GM21390 (cell line): ENCODE measurements around the gene RHCG.

ENCODE experiments used
- ATAC-seq: cut with Tn5 transposase; IDR thresholded peaks from one replicate; pipeline ENCODE4 v1.9.1; 2021; ENCODE audit not compliant: unreplicated experiment

RHCG gene

DNA sequence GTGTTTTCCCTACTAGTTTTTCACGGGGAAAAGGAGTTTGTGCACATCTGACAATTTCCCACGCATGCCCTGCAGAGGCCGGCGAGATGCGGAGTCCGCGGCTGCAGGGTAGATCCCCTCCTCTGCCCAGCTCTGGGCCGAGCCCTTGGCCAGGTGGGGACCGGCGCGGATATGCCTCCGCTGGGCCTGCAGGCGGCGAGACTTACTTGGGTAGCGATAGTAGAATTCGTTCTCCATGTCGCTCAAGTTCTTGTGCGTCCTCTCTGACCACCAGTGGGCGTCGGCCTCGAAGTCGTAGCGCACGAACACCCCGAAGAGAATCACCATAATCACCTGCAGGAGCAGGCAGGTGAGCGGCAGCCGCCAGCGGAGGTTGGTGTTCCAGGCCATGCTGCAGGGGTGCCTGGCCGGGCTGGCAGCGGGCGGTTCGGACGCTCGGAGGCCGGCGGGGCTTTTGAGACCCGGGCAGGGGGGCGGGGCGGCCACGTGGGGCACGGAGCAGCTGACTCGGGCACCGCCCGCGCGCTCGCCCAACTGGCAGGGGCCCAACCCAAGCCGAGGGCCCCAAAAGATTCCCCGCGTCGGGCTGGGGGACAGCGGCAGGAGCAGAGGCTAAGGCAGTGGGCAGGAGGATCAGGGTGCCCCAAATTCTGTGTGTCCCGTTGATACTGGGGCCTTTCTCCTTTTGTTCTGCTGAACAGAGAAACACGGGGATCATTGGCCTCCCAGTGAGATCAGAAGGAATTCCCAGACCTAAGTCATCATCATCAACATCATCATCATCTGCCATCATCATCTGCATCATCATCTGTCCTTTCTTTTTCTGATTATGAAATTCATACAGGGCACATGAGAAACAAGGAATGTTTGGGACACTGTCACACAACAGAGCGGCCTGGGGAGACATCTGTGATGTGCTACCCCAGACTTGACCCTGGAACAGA is at the start of gene RHCG:
TSS of gene RHCG (minus strand) at position 429 of the 944 bp plus-strand sequence. CDS start at position 390, 39 bp downstream.
- no peak for ATAC-seq

DNA sequence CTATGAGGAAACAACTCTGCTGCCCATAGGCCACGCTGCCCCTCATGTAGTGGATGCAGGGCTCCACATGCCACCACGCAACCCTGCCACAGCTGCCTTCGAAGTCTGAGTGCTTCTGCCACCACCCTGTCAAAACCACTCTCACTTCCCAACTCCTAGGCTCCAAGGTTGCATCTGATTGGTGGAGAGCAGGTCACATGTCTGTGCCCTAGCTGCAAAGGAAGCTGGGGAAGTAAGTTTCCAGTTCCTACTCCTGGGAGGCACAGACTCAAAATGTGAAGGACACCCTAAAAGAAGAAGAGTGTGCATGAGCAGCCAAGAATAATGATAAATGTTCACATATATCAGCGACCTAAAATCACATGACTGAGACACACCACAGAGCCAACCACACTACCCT is 47.0 kb upstream of the RHCG start:
- ATAC-seq = no peak

GRCh38 chr15:89542369-89542768 is 46.0 kb upstream of the RHCG start:
- ATAC-seq = no peak

DNA sequence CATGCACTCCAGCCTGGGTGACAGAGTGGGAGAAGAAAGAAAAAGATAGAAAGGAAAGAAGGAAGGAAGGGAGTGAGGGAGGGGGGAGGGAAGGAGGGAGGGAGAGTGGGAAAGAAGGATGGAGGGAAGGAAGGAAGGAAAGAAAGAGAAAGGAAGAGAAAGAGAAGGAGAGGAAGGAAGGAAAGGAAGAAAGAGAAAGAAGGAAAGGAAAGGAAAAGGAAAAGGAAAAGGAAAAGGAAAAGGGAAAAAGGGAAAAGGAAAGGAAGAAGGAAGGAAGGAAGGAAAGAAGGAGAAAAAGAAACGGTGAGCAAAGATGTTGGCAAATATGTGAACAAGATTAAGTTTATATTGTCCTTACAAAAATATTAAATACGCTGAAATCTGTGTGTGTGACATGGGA is 42.6 kb upstream of the RHCG start:
- no peak for ATAC-seq

DNA sequence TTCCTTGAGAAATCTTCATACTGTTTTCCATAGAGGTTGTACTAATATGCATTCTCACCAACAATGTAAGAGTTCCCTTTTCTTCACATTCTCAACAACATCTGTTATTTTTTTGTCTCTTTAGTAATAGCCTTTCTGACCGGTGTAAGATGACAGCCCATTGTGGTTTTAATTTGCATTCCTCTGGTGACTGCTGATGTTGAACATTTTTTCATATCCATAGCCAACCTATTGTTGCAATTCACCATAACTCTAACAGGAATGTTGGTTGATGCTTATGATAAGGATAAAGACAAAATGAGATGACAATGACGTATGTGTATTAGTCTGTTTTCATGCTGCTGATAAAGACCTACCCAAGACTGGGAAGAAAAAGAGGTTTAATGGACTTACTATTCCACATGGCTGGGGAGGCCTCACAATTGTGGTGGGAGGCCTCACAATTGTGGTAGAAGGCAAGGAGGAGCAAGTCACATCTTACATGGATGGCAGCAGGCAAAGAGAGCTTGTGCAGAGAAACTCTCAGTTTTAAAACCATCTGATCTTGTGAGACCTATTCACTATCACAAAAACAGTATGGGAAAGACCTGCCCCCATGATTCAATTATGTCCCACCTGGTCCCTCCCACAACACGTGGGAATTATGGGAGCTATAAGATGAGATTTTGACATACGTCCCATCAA is 37.6 kb upstream of the RHCG start:
- ATAC-seq = no peak

GRCh38 chr15:89531796-89532537 is 35.6 kb upstream of the RHCG start:
- ATAC-seq = no peak

- ATAC-seq = no peak
Measured at GRCh38 chr15:89530976-89531375, 34.6 kb upstream of the RHCG start.

DNA sequence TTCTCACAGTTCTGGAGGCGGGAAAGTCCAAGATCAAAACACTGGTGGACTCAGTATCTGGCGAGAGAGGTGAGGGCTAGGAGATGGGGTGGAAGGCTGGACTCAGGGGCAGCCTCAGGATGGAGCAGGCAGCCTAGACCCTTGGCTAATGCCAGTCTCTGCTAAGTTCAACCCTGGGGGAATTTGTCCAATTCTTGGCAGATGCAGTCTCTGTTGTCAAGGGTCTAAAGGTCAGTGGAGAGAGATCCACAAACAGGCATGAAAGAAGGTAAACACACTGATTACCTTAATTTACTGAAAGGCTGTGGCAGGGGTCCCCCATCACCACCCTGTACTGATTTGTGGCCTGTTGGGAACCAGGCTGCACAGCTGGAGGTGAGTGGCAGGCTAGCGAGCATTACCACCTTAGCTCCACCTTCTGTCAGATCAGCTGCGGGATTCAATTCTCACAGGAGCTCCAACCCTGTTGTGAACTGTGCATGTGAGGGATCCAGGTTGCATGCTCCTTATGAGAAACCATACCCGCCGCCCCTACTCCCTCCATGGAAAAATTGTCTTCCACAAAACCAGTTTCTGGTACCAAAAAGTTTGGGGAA is 32.5 kb upstream of the RHCG start:
- no peak for ATAC-seq

- ATAC-seq = no peak
Measured at GRCh38 chr15:89526601-89527441, 30.4 kb upstream of the RHCG start.

DNA sequence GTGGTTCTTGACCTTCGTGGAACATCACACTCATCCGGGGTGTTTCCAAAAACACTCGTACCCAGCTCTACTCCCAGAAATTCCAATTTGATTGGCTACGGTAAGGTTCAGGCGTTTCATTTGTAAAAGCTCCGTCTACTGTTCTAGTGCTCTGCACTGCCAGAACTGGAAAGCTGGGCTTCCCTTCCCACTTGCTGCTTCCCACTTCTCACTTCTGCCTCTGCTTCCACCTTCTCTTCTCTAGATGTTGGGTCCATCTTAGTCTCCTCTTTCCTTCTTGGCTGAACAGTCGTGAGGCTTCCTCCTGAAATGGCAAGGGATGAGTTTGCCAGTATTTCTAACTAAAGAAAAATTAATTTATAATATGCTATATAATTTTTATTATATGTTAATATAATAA is 29.8 kb upstream of the RHCG start:
- ATAC-seq = no peak

DNA sequence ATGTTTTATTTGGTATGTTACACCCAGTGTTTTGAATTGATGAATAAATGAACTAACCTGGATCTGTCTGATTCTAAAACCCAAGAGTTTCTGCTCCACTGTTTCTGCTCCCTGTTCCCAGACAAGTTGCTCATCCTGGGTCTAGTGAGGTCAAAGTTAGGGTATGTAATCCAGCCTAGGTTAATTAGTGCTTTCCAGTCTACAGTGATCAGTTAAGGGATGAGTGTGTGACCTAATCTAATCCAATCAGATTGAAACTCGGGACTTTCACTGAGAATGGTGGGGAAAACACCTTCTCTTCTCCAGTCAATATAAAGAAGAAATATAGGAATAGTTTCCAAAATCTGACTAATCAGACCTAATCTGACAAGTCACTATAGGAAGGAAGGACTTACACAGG is 27.8 kb upstream of the RHCG start:
- no peak for ATAC-seq

DNA sequence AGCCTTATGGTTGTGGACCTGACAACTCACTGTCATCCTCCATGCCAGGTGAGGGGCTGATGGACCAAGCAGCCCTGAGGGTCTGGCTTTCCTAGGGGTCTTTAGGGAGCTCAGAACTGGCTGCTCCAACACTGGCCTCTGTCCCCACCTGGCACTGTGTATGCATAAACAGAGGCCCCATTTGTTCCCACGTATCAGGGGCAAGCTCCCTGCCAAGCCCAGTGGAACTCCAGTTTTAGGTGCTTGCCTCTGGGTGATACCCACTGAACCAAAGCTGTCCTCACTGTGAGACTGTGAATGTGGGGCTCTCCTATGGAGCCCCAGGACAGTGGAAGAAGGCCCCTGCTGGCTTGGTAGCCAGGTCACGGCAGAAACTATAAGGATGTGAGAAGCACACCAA is 26.7 kb upstream of the RHCG start:
- ATAC-seq = no peak

GRCh38 chr15:89521605-89522004 is 25.2 kb upstream of the RHCG start:
- ATAC-seq = no peak

- ATAC-seq = no peak
Measured at GRCh38 chr15:89515477-89515876, 19.1 kb upstream of the RHCG start.

DNA sequence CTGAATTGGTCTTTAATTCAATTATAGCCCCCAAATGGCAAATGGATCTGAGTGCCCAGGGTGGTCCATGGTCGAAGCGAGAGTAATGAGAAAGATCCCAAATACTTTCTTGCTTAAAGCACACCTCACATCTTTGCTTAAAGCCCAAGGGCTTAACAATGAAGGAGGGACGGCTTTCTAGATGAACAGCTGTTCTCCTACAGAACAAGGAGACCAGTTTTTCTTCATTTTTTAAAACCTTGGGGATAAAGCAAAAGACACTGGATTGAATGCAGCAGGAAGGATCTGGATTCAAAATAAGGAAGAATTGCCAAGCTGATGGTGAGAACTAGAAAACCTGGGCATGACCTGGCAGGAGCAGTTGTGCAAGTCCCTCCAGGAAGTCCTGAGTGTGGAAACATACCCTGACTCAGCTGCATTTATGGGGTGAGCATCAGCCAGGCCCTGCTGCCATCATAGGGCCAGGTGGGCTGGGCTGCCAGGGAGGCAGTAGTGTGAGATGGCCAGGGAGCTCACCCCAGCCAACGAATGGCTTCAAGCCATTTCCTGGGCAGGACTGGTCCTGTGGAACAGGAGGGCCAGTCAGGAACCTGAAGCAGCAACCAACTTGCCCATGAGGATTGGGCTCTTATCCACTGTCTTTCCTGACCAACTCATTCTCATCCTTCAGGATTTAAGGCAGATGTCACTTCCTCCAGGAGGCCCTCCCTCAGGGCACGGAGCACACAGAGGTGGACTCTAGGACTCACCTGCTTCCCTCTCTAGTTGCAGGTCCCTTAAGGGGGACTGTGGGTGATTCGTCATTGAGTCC is 18.4 kb upstream of the RHCG start:
- ATAC-seq = no peak

GRCh38 chr15:89514186-89514585 is 17.8 kb upstream of the RHCG start:
- ATAC-seq = no peak

DNA sequence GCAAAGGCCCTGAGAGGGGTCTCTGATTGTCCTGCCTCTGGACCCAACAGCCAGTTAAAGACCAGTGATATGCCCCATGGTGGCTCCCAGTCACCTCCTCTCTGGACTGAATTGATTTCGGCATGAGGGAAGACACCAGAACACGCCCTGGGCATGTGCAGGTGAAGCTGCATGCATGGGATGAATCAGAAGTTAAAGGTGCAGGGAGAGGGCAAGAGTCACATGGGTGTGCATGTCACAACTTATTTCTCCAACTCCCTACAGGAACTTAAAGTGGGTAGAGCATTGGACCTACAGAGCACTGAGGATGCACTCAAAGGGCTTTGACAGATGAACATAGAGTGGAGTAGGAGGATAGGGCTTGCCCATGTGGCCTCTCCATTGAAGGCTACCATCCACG is 16.9 kb upstream of the RHCG start:
- no peak for ATAC-seq

DNA sequence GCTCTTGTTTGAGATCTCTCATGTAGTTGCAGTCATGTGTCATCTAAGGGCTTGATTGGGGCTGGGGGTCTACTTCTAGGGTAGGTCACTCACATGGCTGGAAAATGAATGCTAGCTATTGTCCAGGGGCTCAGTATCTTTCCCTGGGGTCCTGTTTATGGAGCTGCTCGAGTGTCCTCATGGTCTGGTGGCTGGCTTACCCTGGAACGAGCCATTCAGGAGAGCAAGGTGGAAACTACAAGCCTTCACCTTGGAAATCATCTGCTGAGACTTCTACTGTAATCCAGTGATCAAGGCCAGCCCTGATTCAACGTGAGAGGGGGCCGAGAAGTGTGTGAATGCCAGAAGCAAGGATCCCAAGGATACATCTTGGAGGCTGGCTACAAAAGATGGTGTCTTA is 16.2 kb upstream of the RHCG start:
- ATAC-seq = no peak

DNA sequence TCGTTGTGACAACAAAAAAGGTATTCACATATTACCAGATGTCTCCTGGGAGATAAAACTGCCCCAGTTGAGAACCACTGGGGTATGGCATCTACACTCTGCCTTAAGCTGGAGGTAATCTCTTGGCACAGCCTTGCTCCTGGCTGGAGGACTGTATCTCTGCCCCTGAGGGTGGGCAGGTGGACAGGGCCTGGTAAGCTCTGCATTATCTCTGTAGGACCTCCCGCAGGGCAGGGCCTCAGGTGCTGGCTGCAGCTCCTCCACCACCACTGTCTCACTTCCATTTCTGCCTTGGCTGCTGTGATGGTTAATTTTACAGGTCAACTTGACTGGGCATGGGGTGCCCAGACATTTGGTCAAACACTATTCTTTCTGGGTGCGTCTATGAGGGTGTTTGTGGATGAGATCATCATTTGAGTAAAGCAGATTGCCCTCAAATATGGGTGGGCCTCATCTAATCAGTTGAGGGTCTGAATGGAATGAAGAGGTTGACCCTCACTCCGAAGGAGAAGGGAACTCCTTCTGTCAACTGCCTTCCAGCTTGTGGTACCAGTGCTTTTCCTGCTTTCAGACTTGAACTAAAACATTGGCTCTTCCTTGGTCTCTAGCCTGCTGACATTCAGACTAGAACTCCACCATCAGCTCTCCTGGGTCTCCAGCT is 9.8 kb upstream of the RHCG start:
- no peak for ATAC-seq
